Activated naive CD4-positive, alpha-beta T cell treated with anti-CD3 and anti-CD28 coated beads, Interleukin-2, amount 10 ng/mL, durations not matched to agents 7 days and 5 days (primary cell): ENCODE measurements around the gene CNTN5.

ENCODE experiments used
- CTCF ChIA-PET: fragments of 350-600 bp; sonication (Branson Sonifier 250); formaldehyde crosslinking; loops from one replicate; lab custom pipeline; 2021; ENCODE audit warnings: antibody characterized with exemption; lab: Charles Lee
- DNase-seq: peaks from one replicate; pipeline ENCODE4 v3.0.0-alpha.2; 2020
- H3K27ac Mint-ChIP-seq: one replicate; pipeline ENCODE4 v1.8.0; 2021; ENCODE audit warnings: mild to moderate bottlenecking, moderate library complexity, mixed read lengths
- H3K27me3 Mint-ChIP-seq: one replicate; pipeline ENCODE4 v1.8.0; 2021; ENCODE audit warnings: mild to moderate bottlenecking, mixed read lengths
- H3K36me3 Mint-ChIP-seq: one replicate; pipeline ENCODE4 v1.8.0; 2021; ENCODE audit warnings: mixed read lengths
- H3K4me1 Mint-ChIP-seq: one replicate; pipeline ENCODE4 v1.8.0; 2021; ENCODE audit warnings: mixed read lengths
- H3K4me3 Mint-ChIP-seq: one replicate; pipeline ENCODE4 v1.8.0; 2021; ENCODE audit warnings: mild to moderate bottlenecking, moderate library complexity, mixed read lengths
- H3K9me3 Mint-ChIP-seq: one replicate; pipeline ENCODE4 v1.8.0; 2021; ENCODE audit warnings: mixed read lengths

CNTN5 gene

DNA sequence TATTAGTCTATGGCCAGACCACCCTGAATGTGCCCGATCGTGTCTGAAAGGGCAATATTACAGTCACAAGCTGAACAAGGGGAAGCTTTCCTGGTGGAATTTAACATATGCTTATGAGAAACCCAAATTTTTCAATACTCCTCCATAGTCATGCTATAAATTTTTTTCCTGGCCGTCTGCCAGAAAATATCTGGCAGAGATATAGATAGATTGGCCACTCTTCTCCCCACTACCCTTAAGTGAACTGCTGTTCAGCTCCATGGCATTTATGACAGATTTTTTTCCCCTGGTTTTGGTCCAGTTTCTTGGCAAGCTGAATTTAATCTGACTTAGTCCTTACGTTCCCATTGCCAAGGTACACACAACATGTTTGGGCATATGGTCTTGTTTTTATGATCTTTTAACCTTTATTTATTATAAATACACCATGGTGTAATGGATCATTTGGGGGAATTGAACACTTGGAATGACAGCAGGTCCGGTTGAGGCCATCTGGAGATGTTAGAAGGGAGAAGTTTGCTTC, 328.5 kb downstream of the CNTN5 start:
- H3K4me1 Mint-ChIP-seq = no peaks in the 10 kb centered on the region
- H3K36me3 Mint-ChIP-seq = no peaks in the 10 kb centered on the region
- CTCF ChIA-PET = no interaction called here
- DNase-seq = no peak
- no peaks in the 10 kb centered on the region for H3K9me3 Mint-ChIP-seq
- no peak overlapping the region for H3K27ac Mint-ChIP-seq
- no peak overlapping the region for H3K4me3 Mint-ChIP-seq
- no peaks in the 10 kb centered on the region for H3K27me3 Mint-ChIP-seq

DNA sequence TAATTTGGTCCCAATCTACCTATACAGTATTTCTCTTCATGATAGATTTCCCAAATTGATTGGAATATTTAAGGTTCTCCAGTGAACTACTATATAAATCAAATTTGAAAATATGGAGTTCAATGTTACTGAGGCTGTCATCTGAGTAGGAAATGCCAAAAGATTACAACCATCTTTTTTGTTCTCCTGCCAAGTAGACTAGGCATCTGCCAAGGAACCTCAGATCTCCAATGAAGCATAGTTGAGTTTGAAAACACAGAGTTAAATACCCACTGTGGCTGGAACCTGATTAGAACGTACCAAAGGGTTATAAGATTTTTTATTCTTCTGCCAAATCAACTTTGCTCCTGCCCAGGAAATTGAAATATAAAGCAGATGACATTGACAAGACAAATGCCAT, 330.9 kb downstream of the CNTN5 start:
- no peak for DNase-seq
- no peak overlapping the region for H3K27ac Mint-ChIP-seq
- H3K36me3 Mint-ChIP-seq = no peaks in the 10 kb centered on the region
- H3K9me3 Mint-ChIP-seq = peaks cover 2% of the 10 kb centered on the region
- no peaks in the 10 kb centered on the region for H3K4me1 Mint-ChIP-seq
- H3K4me3 Mint-ChIP-seq = no peak overlapping the region
- CTCF ChIA-PET = no interaction called here
- H3K27me3 Mint-ChIP-seq = no peaks in the 10 kb centered on the region

DNA sequence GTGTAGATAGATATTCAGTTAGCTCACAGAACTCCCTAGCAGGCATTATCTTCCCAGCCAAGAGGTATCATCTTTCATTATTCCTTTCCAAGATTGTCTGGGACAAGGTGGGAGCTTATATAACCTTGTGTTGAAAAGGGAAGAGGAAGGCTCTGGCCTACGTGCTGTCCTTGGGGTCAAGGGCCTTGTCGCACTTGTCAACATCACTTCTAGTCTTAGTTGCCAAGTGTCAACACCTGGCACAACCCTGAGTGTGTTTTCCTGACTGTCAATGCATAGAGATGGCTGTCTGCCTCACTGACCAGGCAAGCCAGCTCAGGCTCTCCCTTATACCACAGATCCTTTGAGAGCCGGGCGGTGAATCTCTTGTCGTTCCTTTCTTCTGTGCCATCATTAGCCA, 331.9 kb downstream of the CNTN5 start:
- Mint-ChIP-seq H3K9me3 (peaks cover 2% of the 10 kb centered on the region), H3K27me3 (no peaks in the 10 kb centered on the region), H3K4me1 (no peaks in the 10 kb centered on the region), H3K27ac (no peak overlapping the region), H3K4me3 (no peak overlapping the region), H3K36me3 (no peaks in the 10 kb centered on the region)
- CTCF ChIA-PET = no interaction called here
- no peak for DNase-seq

DNA sequence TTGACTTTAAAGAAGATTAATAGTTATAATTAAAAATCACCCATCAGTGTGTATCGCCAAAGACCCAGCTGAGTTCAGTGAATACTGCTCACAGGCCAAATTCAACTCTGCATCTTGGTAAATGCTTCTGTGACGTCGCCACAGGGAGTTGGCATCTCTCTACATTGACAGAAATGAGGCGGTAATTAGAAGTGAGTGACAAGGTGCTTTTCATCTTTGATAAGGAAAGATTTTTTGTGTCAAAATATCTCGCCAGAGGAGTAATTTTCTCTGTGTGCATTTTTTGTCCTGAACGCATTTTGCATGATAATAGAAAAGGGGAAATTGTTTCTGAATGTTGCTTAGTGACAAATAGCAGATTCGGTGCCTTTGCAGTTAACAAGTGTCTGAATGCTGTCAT, 345.8 kb downstream of the CNTN5 start:
- Mint-ChIP-seq H3K4me1 (no peaks in the 10 kb centered on the region), H3K27me3 (no peaks in the 10 kb centered on the region), H3K27ac (no peak overlapping the region), H3K9me3 (peaks cover under 1% of the 10 kb centered on the region), H3K36me3 (no peaks in the 10 kb centered on the region), H3K4me3 (no peak overlapping the region)
- DNase-seq = no peak
- CTCF ChIA-PET = no interaction called here

DNA sequence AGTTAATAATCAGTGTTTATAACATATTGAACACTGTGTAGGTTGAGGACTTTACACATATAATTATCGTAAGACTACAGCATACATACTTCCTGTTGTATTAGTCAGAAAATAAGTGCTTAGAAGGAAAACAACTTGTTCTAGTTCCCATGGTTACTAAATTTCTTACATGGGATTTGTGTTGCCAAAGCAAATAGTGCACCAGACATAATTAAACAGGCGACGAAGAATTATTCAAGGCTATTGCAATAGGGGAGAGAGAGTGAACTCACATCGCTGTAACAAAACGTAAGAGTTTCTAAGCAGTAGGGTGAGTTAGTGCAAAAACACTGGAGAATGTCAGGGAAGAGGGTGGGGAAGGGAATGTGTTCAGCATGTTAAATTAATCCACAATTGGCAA, 347.8 kb downstream of the CNTN5 start:
- Mint-ChIP-seq H3K4me3 (no peak overlapping the region), H3K27me3 (no peaks in the 10 kb centered on the region), H3K9me3 (no peaks in the 10 kb centered on the region), H3K27ac (no peak overlapping the region), H3K4me1 (no peaks in the 10 kb centered on the region), H3K36me3 (no peaks in the 10 kb centered on the region)
- no peak for DNase-seq
- CTCF ChIA-PET = no interaction called here

DNA sequence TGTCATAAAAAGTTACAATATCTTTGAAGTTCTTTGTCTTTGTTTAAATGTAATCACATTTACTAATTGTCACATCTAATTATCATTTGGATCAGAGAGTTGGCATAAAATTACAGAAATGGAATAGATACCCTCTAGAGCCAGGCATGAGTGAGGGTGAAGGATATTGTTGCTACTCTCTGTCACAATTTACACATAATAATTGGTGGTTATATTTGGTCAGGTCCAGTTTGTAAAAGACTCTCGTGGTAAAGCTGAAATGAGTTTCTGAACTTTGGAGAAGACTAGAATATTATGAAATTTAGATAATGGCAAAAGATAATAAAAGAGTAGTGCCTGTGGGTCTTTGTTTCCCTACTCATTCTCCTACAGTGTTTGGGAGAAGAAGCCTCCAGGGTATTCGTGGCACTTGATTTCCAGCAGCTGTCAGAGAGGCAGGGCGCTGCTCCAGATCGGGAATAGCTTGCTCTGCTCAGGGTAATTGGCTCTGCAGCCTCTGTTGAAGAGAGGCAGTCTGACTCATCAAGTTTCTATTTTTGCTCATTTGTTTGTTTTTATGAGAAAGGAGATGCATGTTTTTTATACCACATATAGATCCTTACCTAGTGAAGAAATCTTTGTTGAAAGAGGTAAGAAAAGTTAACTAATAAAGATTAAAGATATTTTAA, 349.9 kb downstream of the CNTN5 start:
- H3K27ac Mint-ChIP-seq = no peak overlapping the region
- CTCF ChIA-PET = no interaction called here
- H3K36me3 Mint-ChIP-seq = no peaks in the 10 kb centered on the region
- H3K9me3 Mint-ChIP-seq = peaks cover 2% of the 10 kb centered on the region
- no peaks in the 10 kb centered on the region for H3K4me1 Mint-ChIP-seq
- no peak overlapping the region for H3K4me3 Mint-ChIP-seq
- DNase-seq = no peak
- no peaks in the 10 kb centered on the region for H3K27me3 Mint-ChIP-seq

DNA sequence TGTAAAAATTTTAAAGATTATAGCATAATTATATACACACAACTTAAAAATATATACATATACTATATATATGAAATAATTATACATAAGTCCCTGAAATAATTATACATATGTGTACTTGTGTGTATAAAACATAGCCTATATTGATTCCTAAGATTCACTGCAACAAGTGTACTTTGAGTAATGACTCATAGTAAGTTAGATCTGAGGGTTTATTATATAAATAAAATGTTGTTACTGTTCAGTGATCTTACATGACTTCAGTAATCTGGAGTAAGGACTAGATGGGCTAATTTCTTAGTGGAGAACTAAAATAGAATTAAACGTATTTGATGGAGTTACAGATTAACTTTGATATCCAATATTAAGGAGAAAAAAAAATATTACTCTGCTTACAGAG, 350.5 kb downstream of the CNTN5 start:
- H3K4me1 Mint-ChIP-seq = no peaks in the 10 kb centered on the region
- no peak for DNase-seq
- CTCF ChIA-PET = no interaction called here
- H3K36me3 Mint-ChIP-seq = no peaks in the 10 kb centered on the region
- H3K27me3 Mint-ChIP-seq = no peaks in the 10 kb centered on the region
- no peak overlapping the region for H3K4me3 Mint-ChIP-seq
- H3K27ac Mint-ChIP-seq = no peak overlapping the region
- H3K9me3 Mint-ChIP-seq = peaks cover 4% of the 10 kb centered on the region

DNA sequence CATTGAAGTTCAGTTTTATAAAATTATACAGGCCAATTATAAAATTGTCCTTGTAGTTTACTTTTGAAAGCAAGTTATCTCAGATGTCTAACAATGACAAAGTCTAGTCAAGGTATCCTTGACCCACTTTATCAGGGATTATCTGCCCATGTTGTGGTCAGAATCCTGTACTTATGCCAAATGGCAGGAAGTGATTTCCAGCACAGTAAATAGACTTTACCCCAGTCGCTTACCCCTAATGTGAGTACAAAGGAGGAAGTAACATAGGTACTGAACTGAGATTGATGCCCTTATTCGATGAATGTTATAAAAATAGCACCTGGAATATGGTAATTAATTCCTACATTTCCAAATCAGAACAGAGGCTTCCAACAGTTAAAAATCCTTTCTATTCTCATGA, 355.7 kb downstream of the CNTN5 start:
- no peak for DNase-seq
- no peaks in the 10 kb centered on the region for H3K27me3 Mint-ChIP-seq
- H3K36me3 Mint-ChIP-seq = no peaks in the 10 kb centered on the region
- H3K4me1 Mint-ChIP-seq = no peaks in the 10 kb centered on the region
- CTCF ChIA-PET = no interaction called here
- peaks cover 11% of the 10 kb centered on the region for H3K9me3 Mint-ChIP-seq
- H3K27ac Mint-ChIP-seq = no peak overlapping the region
- H3K4me3 Mint-ChIP-seq = no peak overlapping the region

DNA sequence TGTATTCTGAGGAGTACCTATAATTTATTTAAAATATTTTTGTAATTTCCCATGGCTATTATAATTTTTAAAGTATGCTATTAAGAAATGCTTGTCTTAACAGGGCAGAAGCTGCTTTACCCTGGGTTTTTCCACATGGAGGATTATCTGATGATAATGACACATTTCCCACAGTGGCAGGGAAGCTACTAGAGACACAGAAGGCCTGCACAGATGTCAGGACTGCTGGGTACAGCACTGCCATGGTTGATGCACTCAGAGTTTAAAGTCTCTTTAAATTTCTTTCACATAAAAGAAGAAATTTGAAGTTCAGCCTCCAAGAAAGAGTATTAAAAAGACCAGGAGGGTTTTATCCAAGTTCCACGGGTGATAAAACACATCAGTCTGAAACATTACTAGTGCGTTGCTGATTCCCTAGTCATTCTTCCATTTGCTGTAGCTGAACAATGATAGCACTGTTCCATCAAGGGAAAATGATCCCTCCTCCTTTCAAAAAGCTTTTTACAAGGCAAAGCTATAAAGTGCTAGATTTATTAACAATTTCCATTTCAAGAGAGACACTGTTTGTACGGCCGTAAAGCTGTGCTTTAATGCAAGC, 363.0 kb downstream of the CNTN5 start:
- no peaks in the 10 kb centered on the region for H3K27me3 Mint-ChIP-seq
- H3K4me3 Mint-ChIP-seq = no peak overlapping the region
- H3K36me3 Mint-ChIP-seq = no peaks in the 10 kb centered on the region
- CTCF ChIA-PET = no interaction called here
- H3K4me1 Mint-ChIP-seq = no peaks in the 10 kb centered on the region
- H3K27ac Mint-ChIP-seq = no peak overlapping the region
- no peak for DNase-seq
- H3K9me3 Mint-ChIP-seq = peaks cover 10% of the 10 kb centered on the region

DNA sequence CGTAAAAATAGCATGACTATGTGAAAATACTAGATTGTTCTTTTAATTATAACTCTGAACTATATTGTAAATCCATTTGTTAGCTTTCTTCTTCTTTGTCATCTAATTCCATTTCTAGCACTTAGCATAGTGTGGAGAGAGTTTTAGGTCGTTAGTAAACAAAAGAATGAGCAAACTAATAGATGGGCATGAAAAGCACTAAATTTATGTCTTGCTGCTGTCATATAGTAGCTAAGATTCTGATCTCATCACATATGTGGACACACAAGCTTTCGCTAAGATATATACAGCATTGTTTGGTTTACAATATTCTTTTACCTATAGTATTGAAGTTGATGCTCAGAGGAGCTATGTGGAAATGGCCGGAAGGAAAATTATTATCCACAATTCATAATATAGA, 370.5 kb downstream of the CNTN5 start:
- no peaks in the 10 kb centered on the region for H3K36me3 Mint-ChIP-seq
- peaks cover 9% of the 10 kb centered on the region for H3K9me3 Mint-ChIP-seq
- CTCF ChIA-PET = no interaction called here

DNA sequence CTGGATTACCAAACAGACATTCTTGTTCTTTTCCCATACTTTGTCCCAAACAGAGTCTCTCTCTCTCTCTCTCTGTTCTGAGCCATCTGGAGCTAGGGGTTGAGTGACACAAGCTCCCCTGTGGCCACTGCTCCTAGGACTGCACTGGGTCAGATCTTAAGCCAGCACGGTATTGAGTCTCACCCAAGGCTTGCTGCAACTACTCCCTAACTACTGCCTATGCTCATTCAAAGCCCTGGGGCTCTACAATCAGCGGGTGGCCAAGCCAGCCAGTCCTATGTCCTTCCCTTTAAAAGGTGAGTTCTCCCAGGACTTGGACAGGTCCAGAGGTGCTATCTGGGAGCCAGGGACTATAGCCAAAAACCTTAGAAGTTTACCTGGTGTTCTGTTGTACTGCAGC, 385.6 kb downstream of the CNTN5 start:
- H3K27me3 Mint-ChIP-seq = no peaks in the 10 kb centered on the region
- no peaks in the 10 kb centered on the region for H3K36me3 Mint-ChIP-seq
- CTCF ChIA-PET = no interaction called here
- peaks cover 11% of the 10 kb centered on the region for H3K9me3 Mint-ChIP-seq
- H3K4me1 Mint-ChIP-seq = no peaks in the 10 kb centered on the region
- H3K27ac Mint-ChIP-seq = no peak overlapping the region
- no peak for DNase-seq
- no peak overlapping the region for H3K4me3 Mint-ChIP-seq

More for the DNA sequence above, 370.5 kb downstream of the CNTN5 start:
- no peak for DNase-seq
- H3K27ac Mint-ChIP-seq = no peak overlapping the region
- H3K27me3 Mint-ChIP-seq = no peaks in the 10 kb centered on the region
- H3K4me3 Mint-ChIP-seq = no peak overlapping the region
- H3K4me1 Mint-ChIP-seq = no peaks in the 10 kb centered on the region

DNA sequence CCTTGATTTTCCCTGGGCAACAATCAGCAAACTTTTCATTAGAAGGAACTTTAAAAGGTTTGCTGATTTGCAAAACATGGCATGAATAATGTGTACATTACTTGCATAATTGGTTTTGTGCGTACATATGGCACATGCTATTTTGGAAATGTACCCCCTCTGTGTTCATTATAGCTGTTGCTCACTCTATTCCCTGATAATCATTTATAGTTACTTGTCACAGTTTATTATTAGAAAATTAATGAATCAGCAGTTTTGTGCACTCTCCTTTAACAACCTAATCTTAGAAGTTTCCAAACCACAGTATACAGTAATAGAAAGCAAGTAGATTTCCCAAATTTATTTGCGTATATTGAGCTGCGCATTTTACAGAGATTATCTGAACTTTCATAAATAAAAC, 389.9 kb downstream of the CNTN5 start:
- Mint-ChIP-seq H3K27ac (no peak overlapping the region), H3K4me3 (no peak overlapping the region), H3K9me3 (peaks cover 8% of the 10 kb centered on the region), H3K4me1 (no peaks in the 10 kb centered on the region), H3K36me3 (no peaks in the 10 kb centered on the region), H3K27me3 (no peaks in the 10 kb centered on the region)
- DNase-seq = no peak
- CTCF ChIA-PET = no interaction called here

DNA sequence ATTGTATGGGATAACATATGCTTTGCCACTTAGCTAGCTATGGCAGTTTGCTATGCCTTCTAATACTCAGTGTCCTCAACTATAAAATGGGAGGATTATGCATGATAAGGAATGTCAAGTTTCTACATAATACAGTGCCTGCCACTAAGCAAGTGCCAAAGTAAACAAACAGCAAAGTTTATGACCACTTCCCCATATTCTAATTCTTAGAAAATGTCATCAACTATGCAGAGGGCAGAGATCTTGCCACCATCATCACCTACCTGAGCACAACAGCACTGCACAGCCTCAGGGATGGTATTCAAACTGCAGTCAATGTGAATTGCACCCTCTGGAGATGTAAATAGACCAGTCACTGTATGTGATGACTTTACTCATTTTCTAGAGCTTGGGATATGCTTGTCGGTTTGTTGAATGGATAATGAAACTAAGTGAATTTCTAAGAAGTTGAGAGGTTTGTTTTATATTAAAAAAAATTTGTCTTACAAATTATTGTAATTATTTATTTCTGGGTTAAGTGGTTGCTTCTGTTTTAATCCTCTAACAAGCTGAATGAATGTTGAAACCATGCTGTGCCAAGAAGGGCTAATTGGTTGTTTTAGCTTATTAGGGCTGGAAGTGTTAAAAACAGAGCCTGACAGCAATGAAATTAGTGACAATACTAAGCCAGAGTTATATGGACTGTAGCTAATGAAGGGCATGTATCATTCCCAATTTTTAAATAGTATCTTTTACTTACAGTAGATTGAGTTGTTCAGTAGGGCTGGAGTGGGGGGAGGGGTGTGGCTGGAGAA, 398.4 kb downstream of the CNTN5 start:
- H3K4me3 Mint-ChIP-seq = no peak overlapping the region
- CTCF ChIA-PET = no interaction called here
- H3K27me3 Mint-ChIP-seq = no peaks in the 10 kb centered on the region
- H3K36me3 Mint-ChIP-seq = no peaks in the 10 kb centered on the region
- no peak for DNase-seq
- no peak overlapping the region for H3K27ac Mint-ChIP-seq
- H3K4me1 Mint-ChIP-seq = no peaks in the 10 kb centered on the region
- H3K9me3 Mint-ChIP-seq = peaks cover 5% of the 10 kb centered on the region

DNA sequence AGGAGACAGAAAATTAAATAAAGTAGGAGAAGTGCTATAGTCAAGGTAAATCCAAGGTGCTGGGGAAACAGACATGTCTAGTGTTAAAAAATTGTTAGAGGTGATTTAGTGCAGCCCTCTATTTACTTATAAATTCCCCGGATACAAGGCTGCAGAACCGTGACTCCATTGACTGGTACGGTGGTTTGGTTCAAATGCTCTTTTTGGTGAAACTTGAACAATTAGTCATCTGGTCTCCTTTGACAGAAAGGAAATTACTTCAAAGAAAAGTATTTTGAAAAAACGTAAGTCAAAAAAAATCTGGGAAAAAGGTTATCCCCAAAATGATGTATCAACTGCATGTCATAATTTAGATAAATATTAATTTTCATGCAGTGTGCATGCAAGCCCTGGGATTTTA, 399.2 kb downstream of the CNTN5 start:
- H3K27me3 Mint-ChIP-seq = no peaks in the 10 kb centered on the region
- H3K4me1 Mint-ChIP-seq = no peaks in the 10 kb centered on the region
- H3K9me3 Mint-ChIP-seq = peaks cover 8% of the 10 kb centered on the region
- H3K27ac Mint-ChIP-seq = no peak overlapping the region
- CTCF ChIA-PET = no interaction called here
- no peak for DNase-seq
- no peaks in the 10 kb centered on the region for H3K36me3 Mint-ChIP-seq
- no peak overlapping the region for H3K4me3 Mint-ChIP-seq
